ENCODE measurements around the gene TTC28.

Gene TTC28

GRCh38 chr22:28410050-28410816, 269.4 kb downstream of the TTC28 start:
- DNase-seq (ENCODE audit: low read depth, low spot score) = no peak

- DNase-seq (ENCODE audit: low read depth, low spot score) = no peak
Measured at GRCh38 chr22:28408709-28409108, 270.9 kb downstream of the TTC28 start.

- no peak for DNase-seq (ENCODE audit: low read depth, low spot score)
Measured at GRCh38 chr22:28407645-28408044, 272.0 kb downstream of the TTC28 start.

GRCh38 chr22:28406246-28406645, 273.4 kb downstream of the TTC28 start:
- DNase-seq (ENCODE audit: low read depth, low spot score) = no peak

- no peak for DNase-seq (ENCODE audit: low read depth, low spot score)
Measured at GRCh38 chr22:28405588-28405987, 274.1 kb downstream of the TTC28 start.

GRCh38 chr22:28402539-28402938, 277.1 kb downstream of the TTC28 start:
- DNase-seq (ENCODE audit: low read depth, low spot score) = no peak

GRCh38 chr22:28402060-28402459, 277.6 kb downstream of the TTC28 start:
- no peak for DNase-seq (ENCODE audit: low read depth, low spot score)

- no peak for DNase-seq (ENCODE audit: low read depth, low spot score)
Measured at GRCh38 chr22:28398981-28399380, 280.7 kb downstream of the TTC28 start.

GRCh38 chr22:28398355-28398754, 281.3 kb downstream of the TTC28 start:
- no peak for DNase-seq (ENCODE audit: low read depth, low spot score)

- no peak for DNase-seq (ENCODE audit: low read depth, low spot score)
Measured at GRCh38 chr22:28397306-28397705, 282.3 kb downstream of the TTC28 start.

- no peak for DNase-seq (ENCODE audit: low read depth, low spot score)
Measured at GRCh38 chr22:28395920-28396753, 283.5 kb downstream of the TTC28 start.

- no peak for DNase-seq (ENCODE audit: low read depth, low spot score)
Measured at GRCh38 chr22:28395520-28395919, 284.1 kb downstream of the TTC28 start.

- no peak for DNase-seq (ENCODE audit: low read depth, low spot score)
Measured at GRCh38 chr22:28394513-28395110, 285.0 kb downstream of the TTC28 start.

- no peak for DNase-seq (ENCODE audit: low read depth, low spot score)
Measured at GRCh38 chr22:28381429-28382167, 298.0 kb downstream of the TTC28 start.

GRCh38 chr22:28379951-28380350, 299.7 kb downstream of the TTC28 start:
- no peak for DNase-seq (ENCODE audit: low read depth, low spot score)

GRCh38 chr22:28379075-28379779, 300.4 kb downstream of the TTC28 start:
- no peak for DNase-seq (ENCODE audit: low read depth, low spot score)

GRCh38 chr22:28375761-28376534, 303.7 kb downstream of the TTC28 start:
- DNase-seq (ENCODE audit: low read depth, low spot score) = no peak

GRCh38 chr22:28373831-28374230, 305.8 kb downstream of the TTC28 start:
- DNase-seq (ENCODE audit: low read depth, low spot score) = no peak

GRCh38 chr22:28369854-28370253, 309.8 kb downstream of the TTC28 start:
- no peak for DNase-seq (ENCODE audit: low read depth, low spot score)

GRCh38 chr22:28366856-28367255, 312.8 kb downstream of the TTC28 start:
- DNase-seq (ENCODE audit: low read depth, low spot score) = no peak

All from activated CD4-positive, CD25-positive, alpha-beta regulatory T cell treated with anti-CD3 and anti-CD28 coated beads, Interleukin-2, amount 50 U/mL, for 16 hours (primary cell).